WI38 (cell line): ENCODE measurements around the gene DAP.
"Not testable (repeated sequence)": the region's sequence is repeated elsewhere in the genome, so short reads cannot be mapped to it uniquely, and the experiment has no call there.

Source experiments
- H3K4me3 ChIP-seq: 2 replicates; pipeline ENCODE4 v1.5.1; 2011; ENCODE audit warnings: low read depth, mild to moderate bottlenecking, control low read depth, low read length
- TF ChIP-seq, protein P1 (sequence below): IDR thresholded peaks from 2 replicates; pipeline ENCODE4 v1.5.1; 2012; ENCODE audit warnings: low read depth, mild to moderate bottlenecking, control low read depth, low read length

The DAP gene

DNA sequence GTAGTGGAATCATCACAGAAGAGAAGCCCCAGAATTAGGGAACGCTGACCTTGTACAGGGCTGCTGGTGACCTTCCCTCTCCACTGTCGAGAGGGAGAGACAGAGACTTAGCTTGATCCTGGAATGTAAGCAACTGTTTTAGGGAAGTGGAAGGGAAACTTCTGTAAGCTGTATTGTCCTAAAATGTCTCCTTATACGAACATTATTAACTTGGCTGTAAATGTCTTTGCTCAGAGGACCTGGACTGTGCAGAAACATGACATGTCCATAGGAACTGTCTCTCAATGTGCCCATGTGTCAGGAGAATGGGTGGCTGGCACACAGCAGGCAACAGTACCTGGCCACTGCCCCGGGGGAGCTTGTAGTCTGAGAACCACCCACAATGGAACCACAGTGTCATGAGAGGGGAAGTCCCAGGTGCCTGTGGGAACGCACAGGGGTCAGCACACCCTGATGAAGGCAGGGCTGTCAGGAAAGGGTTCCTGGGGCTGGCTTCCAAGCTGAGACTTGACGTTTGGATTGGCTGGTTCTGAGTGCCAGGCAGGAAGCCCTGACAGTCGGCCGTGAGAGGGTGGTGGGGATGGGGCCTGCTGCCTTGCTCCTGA, 34.0 kb downstream of the DAP start:
- H3K4me3 ChIP-seq = no peak overlapping the region
- TF ChIP-seq, protein P1, sequence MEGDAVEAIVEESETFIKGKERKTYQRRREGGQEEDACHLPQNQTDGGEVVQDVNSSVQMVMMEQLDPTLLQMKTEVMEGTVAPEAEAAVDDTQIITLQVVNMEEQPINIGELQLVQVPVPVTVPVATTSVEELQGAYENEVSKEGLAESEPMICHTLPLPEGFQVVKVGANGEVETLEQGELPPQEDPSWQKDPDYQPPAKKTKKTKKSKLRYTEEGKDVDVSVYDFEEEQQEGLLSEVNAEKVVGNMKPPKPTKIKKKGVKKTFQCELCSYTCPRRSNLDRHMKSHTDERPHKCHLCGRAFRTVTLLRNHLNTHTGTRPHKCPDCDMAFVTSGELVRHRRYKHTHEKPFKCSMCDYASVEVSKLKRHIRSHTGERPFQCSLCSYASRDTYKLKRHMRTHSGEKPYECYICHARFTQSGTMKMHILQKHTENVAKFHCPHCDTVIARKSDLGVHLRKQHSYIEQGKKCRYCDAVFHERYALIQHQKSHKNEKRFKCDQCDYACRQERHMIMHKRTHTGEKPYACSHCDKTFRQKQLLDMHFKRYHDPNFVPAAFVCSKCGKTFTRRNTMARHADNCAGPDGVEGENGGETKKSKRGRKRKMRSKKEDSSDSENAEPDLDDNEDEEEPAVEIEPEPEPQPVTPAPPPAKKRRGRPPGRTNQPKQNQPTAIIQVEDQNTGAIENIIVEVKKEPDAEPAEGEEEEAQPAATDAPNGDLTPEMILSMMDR = no peak

DNA sequence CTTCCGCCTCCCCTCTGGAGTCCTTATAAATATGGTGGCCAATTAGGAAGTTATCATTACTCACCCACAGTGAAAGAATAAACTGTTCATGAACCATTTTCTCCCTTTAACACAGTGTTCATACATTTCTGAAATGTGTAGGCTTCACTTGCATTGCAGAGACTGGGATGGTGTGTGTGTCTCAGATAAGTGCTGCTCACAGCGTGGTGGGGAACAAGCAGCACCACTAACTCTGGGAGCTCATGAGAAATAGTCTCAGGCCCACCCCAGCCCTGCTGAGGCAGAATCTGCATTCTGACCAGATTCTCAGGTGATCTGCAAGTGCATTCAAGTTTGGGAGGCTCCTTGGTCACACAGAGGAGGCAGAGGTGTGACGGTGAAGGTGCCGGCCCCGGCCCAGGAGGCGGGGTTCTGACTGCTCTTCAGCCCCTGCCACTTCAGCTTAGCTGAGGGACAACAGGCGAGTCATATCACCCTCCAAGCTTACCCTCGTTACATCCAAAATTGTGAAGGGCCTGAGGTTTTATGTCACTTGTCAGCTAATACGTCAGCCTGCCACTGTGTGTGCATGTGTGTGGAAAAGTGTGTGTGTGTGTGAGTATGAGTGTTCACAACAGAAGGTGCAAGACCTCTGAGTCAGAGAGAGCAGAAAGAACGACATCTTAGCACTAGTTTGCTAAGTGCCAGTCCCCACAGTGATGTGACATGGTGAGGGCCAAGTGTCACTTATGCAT, 34.7 kb downstream of the DAP start:
- H3K4me3 ChIP-seq = no peak overlapping the region
- TF ChIP-seq, protein P1 = no peak

DNA sequence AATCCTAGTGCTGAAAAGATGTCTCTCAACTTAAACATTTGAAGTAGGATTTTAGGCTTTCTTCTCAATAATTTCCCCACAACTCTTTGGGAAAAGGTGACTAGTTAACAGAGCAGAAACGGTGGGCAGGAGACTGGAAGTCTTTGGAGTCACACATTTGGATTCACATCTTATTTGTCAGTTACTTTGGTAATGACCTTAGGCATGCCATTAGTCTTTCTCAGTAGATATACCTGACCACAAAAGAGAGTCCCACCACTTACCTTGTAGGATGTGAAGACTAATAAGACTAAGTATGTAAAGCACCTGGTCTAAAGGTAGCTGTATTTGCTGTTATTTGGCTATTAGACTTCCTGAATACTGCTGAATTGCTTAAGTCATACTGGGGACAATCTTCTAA, 35.4 kb downstream of the DAP start:
- H3K4me3 ChIP-seq = no peak overlapping the region
- TF ChIP-seq, protein P1 = no peak

DNA sequence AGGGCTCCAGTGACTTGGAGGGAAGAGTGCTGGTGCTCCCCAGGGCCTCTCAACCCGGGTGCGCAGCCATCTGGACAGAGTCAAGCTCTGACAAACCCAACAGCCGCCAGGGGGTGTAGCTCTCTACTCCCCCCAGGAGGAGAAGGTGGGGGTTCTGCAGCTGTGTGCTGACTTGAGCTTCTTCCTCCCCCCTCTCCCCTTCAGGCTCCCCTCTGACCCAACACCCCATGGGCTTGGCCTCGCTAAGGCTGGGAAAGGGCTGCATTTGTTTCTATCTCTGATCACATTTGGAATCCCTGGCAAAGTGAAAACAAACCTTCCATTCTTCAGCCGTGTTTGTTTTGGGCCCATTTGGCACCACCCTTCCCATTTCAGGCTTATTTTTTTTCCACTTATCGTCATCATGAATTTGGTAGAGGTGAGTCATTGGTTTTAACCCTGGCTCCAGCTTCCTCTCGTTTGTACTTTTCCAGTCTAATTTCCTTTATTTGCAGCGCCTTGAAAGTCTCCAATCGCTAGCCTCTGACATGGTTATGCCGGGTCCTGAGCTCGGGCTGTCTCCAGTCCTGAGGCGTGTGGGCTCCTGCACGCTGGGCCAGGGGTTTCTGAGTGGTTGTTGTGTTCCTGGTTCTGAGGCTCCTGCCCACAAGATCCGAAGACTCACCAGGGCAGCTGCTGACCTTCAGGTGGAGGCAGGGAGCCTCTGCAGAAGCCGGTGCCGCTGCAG, 36.1 kb downstream of the DAP start:
- H3K4me3 ChIP-seq = peak overlapping the region; percentile 39
- TF ChIP-seq, protein P1 = peak; percentile 63

DNA sequence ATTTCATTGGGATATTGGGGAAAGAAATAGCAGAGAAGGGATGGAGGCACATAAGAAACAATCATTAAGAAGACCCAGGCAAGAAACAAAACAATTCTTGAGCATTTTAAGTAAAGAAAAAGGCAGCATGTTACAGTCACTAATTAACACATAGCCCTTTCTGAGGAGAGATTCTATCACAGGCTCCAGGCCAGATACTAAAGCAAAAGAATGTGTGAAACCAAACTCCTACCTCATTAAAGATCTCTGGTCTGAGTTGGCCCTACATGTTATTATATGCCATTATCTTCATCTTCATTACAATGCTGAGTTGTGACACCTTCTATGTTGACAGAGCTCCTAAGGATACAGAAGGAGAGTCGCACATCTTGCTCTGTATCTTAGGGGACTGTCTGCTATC, 37.5 kb downstream of the DAP start:
- TF ChIP-seq, protein P1 = no peak
- H3K4me3 ChIP-seq = no peak overlapping the region

DNA sequence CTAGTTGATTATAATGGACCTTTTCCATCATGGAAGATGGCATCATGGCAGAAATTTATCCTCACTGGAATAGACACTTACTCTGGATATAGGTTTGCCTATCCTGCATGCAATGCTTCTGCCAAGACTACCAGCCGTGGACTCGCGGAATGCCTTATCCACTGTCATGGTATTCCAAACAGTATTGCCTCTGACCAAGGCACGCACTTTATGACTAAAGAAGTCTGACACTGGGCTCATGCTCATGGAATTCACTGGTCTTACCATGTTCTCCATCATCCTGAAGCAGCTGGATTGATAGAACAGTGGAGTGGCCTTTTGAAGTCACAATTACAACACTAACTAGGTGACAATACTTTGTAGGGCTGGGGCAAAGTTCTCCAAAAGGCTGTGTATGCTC, 40.3 kb downstream of the DAP start:
- not testable (repeated sequence) for H3K4me3 ChIP-seq

DNA sequence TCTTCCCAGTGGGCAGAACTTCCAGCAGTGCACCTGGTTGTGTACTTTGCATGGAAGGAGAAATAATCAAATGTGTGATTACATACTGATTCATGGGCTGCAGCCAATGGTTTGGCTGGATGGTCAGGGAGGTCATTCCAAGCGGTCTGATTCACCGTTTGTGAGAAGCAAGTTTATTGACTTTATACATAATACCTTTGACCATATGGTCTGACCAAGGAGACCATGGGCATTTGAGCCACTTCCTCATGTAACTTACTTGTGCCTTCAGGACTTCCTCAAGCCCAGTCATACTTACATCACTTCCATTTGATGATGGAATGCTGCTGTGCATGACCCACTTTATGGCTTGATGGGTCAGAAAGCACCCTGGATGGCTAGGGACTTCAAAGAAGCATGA, 41.1 kb downstream of the DAP start:
- no peak overlapping the region for H3K4me3 ChIP-seq
- TF ChIP-seq, protein P1 = no peak

DNA sequence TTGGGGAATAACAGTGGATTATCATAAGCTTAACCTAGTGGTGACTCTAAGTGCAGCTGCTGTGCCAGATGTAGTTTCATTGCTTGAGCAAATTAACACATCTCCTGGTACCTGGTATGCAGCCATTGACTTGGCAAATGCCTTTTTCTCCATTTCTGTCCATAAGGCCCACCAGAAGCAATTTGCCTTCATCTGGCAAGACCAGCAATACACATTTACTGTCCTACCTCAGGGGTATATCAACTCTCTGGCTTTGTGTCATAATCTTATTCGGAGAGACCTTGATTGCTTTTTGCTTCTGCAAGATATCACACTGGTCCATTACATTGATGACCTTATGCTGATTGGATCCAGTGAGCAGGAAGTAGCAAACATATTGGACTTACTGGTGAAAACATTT, 42.4 kb downstream of the DAP start:
- not testable (repeated sequence) for H3K4me3 ChIP-seq

DNA sequence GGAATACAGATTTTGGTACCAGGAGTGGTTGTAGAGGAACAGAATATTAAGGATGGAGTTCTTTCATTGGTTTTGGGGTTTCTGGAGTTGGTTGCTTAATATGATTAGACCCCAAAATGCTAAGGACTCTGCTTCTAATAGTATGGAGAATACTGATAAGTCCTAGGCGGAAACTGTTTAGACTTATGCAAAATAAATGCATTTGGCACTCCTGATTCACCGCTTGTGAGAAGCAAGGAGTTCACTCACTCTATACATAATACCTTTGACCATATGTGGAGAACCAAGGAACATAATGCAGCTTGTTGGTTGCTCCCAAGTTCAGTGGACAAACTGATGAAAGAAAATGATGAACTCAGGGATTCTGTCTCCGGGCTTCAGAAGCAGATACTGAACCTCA, 44.2 kb downstream of the DAP start:
- not testable (repeated sequence) for H3K4me3 ChIP-seq
